ENCODE data around the gene SPRR5.

SPRR5 gene

GRCh38 chr1:152982076-152982475 is 35.1 kb downstream of the SPRR5 start:
- H3K9me3 ChIP-seq (ENCODE audit: control extremely low read depth in 1 of 5, control insufficient read depth in 4 of 5, insufficient read depth in 2 of 5, low read depth in 1 of 5, low read length in 4 of 5), result no peaks in the 10 kb centered on the region
- ChIA-PET POLR2A (no interaction called here), CTCF (no interaction called here)
- no peaks in the 10 kb centered on the region for H3K36me3 ChIP-seq (ENCODE audit: control insufficient read depth in 4 of 4, insufficient read depth in 4 of 4, low read length in 3 of 4)
- H3K27ac ChIP-seq (ENCODE audit: insufficient read depth in 1 of 2, low read depth in 1 of 2, low read length in 2 of 2, poor library complexity in 1 of 2, severe bottlenecking in 2 of 2), result no peak overlapping the region
- DNase-seq, result no peak
- H3K4me1 ChIP-seq (ENCODE audit: control extremely low read depth in 1 of 4, control insufficient read depth in 4 of 4, insufficient read depth in 4 of 4, low read length in 3 of 4), result no peaks in the 10 kb centered on the region
- peaks cover 0 to 43% (median 9%) of the 10 kb centered on the region in 5 experiments for H3K27me3 ChIP-seq (replicated peaks in 2 of 5; ENCODE audit: control insufficient read depth in 4 of 5, insufficient read depth in 5 of 5, low read length in 4 of 5)
- 90% methylated on average over 4 of the region's 4 CpGs for WGBS (ENCODE audit: insufficient coverage)
- H3K4me3 ChIP-seq (ENCODE audit: control insufficient read depth in 1 of 7, extremely low read depth in 1 of 7, insufficient read depth in 4 of 7, low read depth in 2 of 7, low read length in 6 of 7), result no peak overlapping the region

- no peak for DNase-seq
- Histone ChIP-seq H3K27me3 (replicated peaks in 2 of 5; ENCODE audit: control insufficient read depth in 4 of 5, insufficient read depth in 5 of 5, low read length in 4 of 5) (peaks cover 0 to 41% (median 8%) of the 10 kb centered on the region in 5 experiments), H3K9me3 (ENCODE audit: control extremely low read depth in 1 of 5, control insufficient read depth in 4 of 5, insufficient read depth in 2 of 5, low read depth in 1 of 5, low read length in 4 of 5) (no peaks in the 10 kb centered on the region), H3K4me3 (ENCODE audit: control insufficient read depth in 1 of 7, extremely low read depth in 1 of 7, insufficient read depth in 4 of 7, low read depth in 2 of 7, low read length in 6 of 7) (no peak overlapping the region), H3K36me3 (ENCODE audit: control insufficient read depth in 4 of 4, insufficient read depth in 4 of 4, low read length in 3 of 4) (no peaks in the 10 kb centered on the region), H3K4me1 (ENCODE audit: control extremely low read depth in 1 of 4, control insufficient read depth in 4 of 4, insufficient read depth in 4 of 4, low read length in 3 of 4) (no peaks in the 10 kb centered on the region), H3K27ac (ENCODE audit: insufficient read depth in 1 of 2, low read depth in 1 of 2, low read length in 2 of 2, poor library complexity in 1 of 2, severe bottlenecking in 2 of 2) (no peak overlapping the region)
- POLR2A ChIA-PET, result no interaction called here
- CTCF ChIA-PET, result no interaction called here
These were observed 36.2 kb downstream of the SPRR5 start for GRCh38 chr1:152983234-152983633.

DNA sequence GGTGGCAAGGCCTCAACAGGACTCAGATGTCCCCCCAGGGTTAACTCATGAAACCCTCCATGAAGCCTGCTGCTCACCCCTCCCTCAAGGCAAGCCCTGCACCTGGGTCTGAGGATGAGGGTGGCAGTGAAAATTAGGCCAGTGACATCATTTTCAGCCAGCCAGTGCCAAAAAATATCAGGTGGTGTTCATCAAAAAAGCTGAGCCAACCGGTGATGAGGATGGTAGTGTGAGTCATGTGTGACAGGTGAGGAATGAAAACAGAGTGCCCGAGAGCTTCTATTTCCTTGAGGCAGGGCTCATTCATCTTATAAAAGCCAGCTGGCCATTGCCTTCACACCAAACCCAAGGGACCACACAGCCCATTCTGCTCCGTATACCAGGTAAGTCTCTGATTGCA is 36.7 kb downstream of the SPRR5 start, which contains the start of gene SPRR1A:
SPRR1A (plus strand) TSS at position 339 of the 400 bp plus-strand sequence. CDS start 1,150 bp downstream, outside the sequence.
- WGBS (ENCODE audit: insufficient coverage), result 87% methylated on average over 2 of the region's 3 CpGs
- CTCF ChIA-PET, result no interaction called here
- Histone ChIP-seq H3K9me3 (ENCODE audit: control extremely low read depth in 1 of 5, control insufficient read depth in 4 of 5, insufficient read depth in 2 of 5, low read depth in 1 of 5, low read length in 4 of 5) (no peaks in the 10 kb centered on the region), H3K36me3 (ENCODE audit: control insufficient read depth in 4 of 4, insufficient read depth in 4 of 4, low read length in 3 of 4) (no peaks in the 10 kb centered on the region), H3K27me3 (replicated peaks in 2 of 5; ENCODE audit: control insufficient read depth in 4 of 5, insufficient read depth in 5 of 5, low read length in 4 of 5) (peaks cover 0 to 41% (median 6%) of the 10 kb centered on the region in 5 experiments), H3K4me1 (ENCODE audit: control extremely low read depth in 1 of 4, control insufficient read depth in 4 of 4, insufficient read depth in 4 of 4, low read length in 3 of 4) (no peaks in the 10 kb centered on the region), H3K27ac (ENCODE audit: insufficient read depth in 1 of 2, low read depth in 1 of 2, low read length in 2 of 2, poor library complexity in 1 of 2, severe bottlenecking in 2 of 2) (no peak within 1 kb of the TSS), H3K4me3 (ENCODE audit: control insufficient read depth in 1 of 7, extremely low read depth in 1 of 7, insufficient read depth in 4 of 7, low read depth in 2 of 7, low read length in 6 of 7) (no peak within 1 kb of the TSS)
- POLR2A ChIA-PET, result no interaction called here
- no peak for DNase-seq

- DNase-seq, result no peak
These were observed 39.6 kb downstream of the SPRR5 start for GRCh38 chr1:152986578-152986977.

DNA sequence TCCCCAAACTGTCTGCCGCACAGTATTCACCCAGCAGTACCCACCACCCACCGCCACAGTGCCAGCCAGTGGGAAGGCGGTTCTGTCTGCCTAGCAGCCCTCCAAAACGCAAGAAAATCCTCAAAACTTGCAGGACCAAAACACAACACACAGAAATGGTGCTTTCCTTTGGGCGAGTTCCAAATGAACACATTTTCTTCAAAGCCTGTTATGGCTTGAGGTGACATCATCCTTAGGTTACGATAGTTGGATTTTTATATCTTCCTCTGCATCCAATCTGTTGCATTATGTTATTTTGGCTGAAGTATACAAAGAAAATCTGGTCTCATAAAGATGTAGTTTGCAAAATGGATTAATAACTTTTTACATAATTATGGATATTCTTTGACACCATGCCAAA is 46.2 kb downstream of the SPRR5 start:
- ChIA-PET CTCF (no interaction called here), POLR2A (no interaction called here)
- Histone ChIP-seq H3K27me3 (replicated peaks in 2 of 5; ENCODE audit: control insufficient read depth in 4 of 5, insufficient read depth in 5 of 5, low read length in 4 of 5) (peaks cover 0 to 5% (median 4%) of the 10 kb centered on the region in 5 experiments), H3K9me3 (ENCODE audit: control extremely low read depth in 1 of 5, control insufficient read depth in 4 of 5, insufficient read depth in 2 of 5, low read depth in 1 of 5, low read length in 4 of 5) (peaks cover 0 to 4% (median 3%) of the 10 kb centered on the region in 5 experiments), H3K36me3 (ENCODE audit: control insufficient read depth in 4 of 4, insufficient read depth in 4 of 4, low read length in 3 of 4) (no peaks in the 10 kb centered on the region), H3K4me1 (ENCODE audit: control extremely low read depth in 1 of 4, control insufficient read depth in 4 of 4, insufficient read depth in 4 of 4, low read length in 3 of 4) (no peaks in the 10 kb centered on the region), H3K27ac (ENCODE audit: insufficient read depth in 1 of 2, low read depth in 1 of 2, low read length in 2 of 2, poor library complexity in 1 of 2, severe bottlenecking in 2 of 2) (no peak overlapping the region), H3K4me3 (ENCODE audit: control insufficient read depth in 1 of 7, extremely low read depth in 1 of 7, insufficient read depth in 4 of 7, low read depth in 2 of 7, low read length in 6 of 7) (no peak overlapping the region)
- no peak for DNase-seq
- WGBS (ENCODE audit: insufficient coverage), result 90% methylated on average over 4 of the region's 6 CpGs

More at GRCh38 chr1:152986578-152986977, 39.6 kb downstream of the SPRR5 start:
- no peak overlapping the region for H3K27ac ChIP-seq (ENCODE audit: insufficient read depth in 1 of 2, low read depth in 1 of 2, low read length in 2 of 2, poor library complexity in 1 of 2, severe bottlenecking in 2 of 2)
- no peak overlapping the region for H3K4me3 ChIP-seq (ENCODE audit: control insufficient read depth in 1 of 7, extremely low read depth in 1 of 7, insufficient read depth in 4 of 7, low read depth in 2 of 7, low read length in 6 of 7)
- no peaks in the 10 kb centered on the region for H3K9me3 ChIP-seq (ENCODE audit: control extremely low read depth in 1 of 5, control insufficient read depth in 4 of 5, insufficient read depth in 2 of 5, low read depth in 1 of 5, low read length in 4 of 5)
- WGBS (ENCODE audit: insufficient coverage), result no CpG with 5 or more reads among the region's 2 CpGs
- no peaks in the 10 kb centered on the region for H3K36me3 ChIP-seq (ENCODE audit: control insufficient read depth in 4 of 4, insufficient read depth in 4 of 4, low read length in 3 of 4)
- ChIA-PET CTCF (interaction anchor here (0.7 kb wide), 1 partner anchor 17 kb away, joined by 3 read pairs; no protein-coding TSS in a partner anchor), POLR2A (no interaction called here)
- H3K4me1 ChIP-seq (ENCODE audit: control extremely low read depth in 1 of 4, control insufficient read depth in 4 of 4, insufficient read depth in 4 of 4, low read length in 3 of 4), result no peaks in the 10 kb centered on the region
- H3K27me3 ChIP-seq (replicated peaks in 2 of 5; ENCODE audit: control insufficient read depth in 4 of 5, insufficient read depth in 5 of 5, low read length in 4 of 5), result peaks cover 0 to 21% (median 6%) of the 10 kb centered on the region in 5 experiments

- no peak for DNase-seq
- no peak overlapping the region for H3K27ac ChIP-seq (ENCODE audit: insufficient read depth in 1 of 2, low read depth in 1 of 2, low read length in 2 of 2, poor library complexity in 1 of 2, severe bottlenecking in 2 of 2)
- ChIA-PET POLR2A (no interaction called here), CTCF (no interaction called here)
- WGBS (ENCODE audit: insufficient coverage), result no CpG with 5 or more reads among the region's 1 CpG
- H3K9me3 ChIP-seq (ENCODE audit: control extremely low read depth in 1 of 5, control insufficient read depth in 4 of 5, insufficient read depth in 2 of 5, low read depth in 1 of 5, low read length in 4 of 5), result peaks cover 0 to 4% (median 3%) of the 10 kb centered on the region in 5 experiments
- H3K4me3 ChIP-seq (ENCODE audit: control insufficient read depth in 1 of 7, extremely low read depth in 1 of 7, insufficient read depth in 4 of 7, low read depth in 2 of 7, low read length in 6 of 7), result no peak overlapping the region
- no peaks in the 10 kb centered on the region for H3K36me3 ChIP-seq (ENCODE audit: control insufficient read depth in 4 of 4, insufficient read depth in 4 of 4, low read length in 3 of 4)
- peaks cover 0 to 6% (median 3%) of the 10 kb centered on the region in 5 experiments for H3K27me3 ChIP-seq (replicated peaks in 2 of 5; ENCODE audit: control insufficient read depth in 4 of 5, insufficient read depth in 5 of 5, low read length in 4 of 5)
- H3K4me1 ChIP-seq (ENCODE audit: control extremely low read depth in 1 of 4, control insufficient read depth in 4 of 4, insufficient read depth in 4 of 4, low read length in 3 of 4), result no peaks in the 10 kb centered on the region
These were observed 48.8 kb downstream of the SPRR5 start for GRCh38 chr1:152995842-152996241.

GRCh38 chr1:152996633-152997400 is 49.8 kb downstream of the SPRR5 start:
- no peaks in the 10 kb centered on the region for H3K4me1 ChIP-seq (ENCODE audit: control extremely low read depth in 1 of 4, control insufficient read depth in 4 of 4, insufficient read depth in 4 of 4, low read length in 3 of 4)
- WGBS (ENCODE audit: insufficient coverage), result 44% methylated on average over 5 of the region's 5 CpGs
- H3K27ac ChIP-seq (ENCODE audit: insufficient read depth in 1 of 2, low read depth in 1 of 2, low read length in 2 of 2, poor library complexity in 1 of 2, severe bottlenecking in 2 of 2), result no peak overlapping the region
- ChIA-PET CTCF (no interaction called here), POLR2A (no interaction called here)
- peaks cover 0 to 6% (median 3%) of the 10 kb centered on the region in 5 experiments for H3K27me3 ChIP-seq (replicated peaks in 2 of 5; ENCODE audit: control insufficient read depth in 4 of 5, insufficient read depth in 5 of 5, low read length in 4 of 5)
- no peak for DNase-seq
- H3K36me3 ChIP-seq (ENCODE audit: control insufficient read depth in 4 of 4, insufficient read depth in 4 of 4, low read length in 3 of 4), result no peaks in the 10 kb centered on the region
- H3K4me3 ChIP-seq (ENCODE audit: control insufficient read depth in 1 of 7, extremely low read depth in 1 of 7, insufficient read depth in 4 of 7, low read depth in 2 of 7, low read length in 6 of 7), result no peak overlapping the region
- peaks cover 0 to 4% (median 3%) of the 10 kb centered on the region in 5 experiments for H3K9me3 ChIP-seq (ENCODE audit: control extremely low read depth in 1 of 5, control insufficient read depth in 4 of 5, insufficient read depth in 2 of 5, low read depth in 1 of 5, low read length in 4 of 5)

Measured in common myeloid progenitor, CD34-positive (primary cell).